GM18517 (cell line): ENCODE results near the gene RNF7.
"Not testable (repeated sequence)": the region's sequence is repeated elsewhere in the genome, so short reads cannot be mapped to it uniquely, and the experiment has no call there.

Source experiments
- ATAC-seq: cut with Tn5 transposase; IDR thresholded peaks from one replicate; pipeline ENCODE4 v1.9.1; 2021; ENCODE audit warnings: mild to moderate bottlenecking, moderate library complexity; ENCODE audit not compliant: unreplicated experiment

Gene RNF7

GRCh38 chr3:141735176-141735575, 2.9 kb upstream of the RNF7 start:
- no peak for ATAC-seq

GRCh38 chr3:141735770-141736465, 2.2 kb upstream of the RNF7 start:
- no peak for ATAC-seq

- no peak for ATAC-seq
These were observed 1.0 kb upstream of the RNF7 start for GRCh38 chr3:141737093-141737492.

- no peak for ATAC-seq
These were observed 448 bp upstream of the RNF7 start for GRCh38 chr3:141737678-141738021.

- ATAC-seq: no peak
These were observed 829 bp downstream of the RNF7 start for GRCh38 chr3:141738891-141739363.

- ATAC-seq: no peak
These were observed 1.6 kb downstream of the RNF7 start for GRCh38 chr3:141739731-141740130.

- no peak for ATAC-seq
These were observed 2.3 kb downstream of the RNF7 start for GRCh38 chr3:141740349-141740748.

GRCh38 chr3:141743305-141743704, 5.2 kb downstream of the RNF7 start:
- no peak for ATAC-seq

- ATAC-seq: no peak
These were observed 8.9 kb downstream of the RNF7 start for GRCh38 chr3:141746962-141747361.

- ATAC-seq: no peak
These were observed 15.3 kb downstream of the RNF7 start for GRCh38 chr3:141753399-141753798.

GRCh38 chr3:141754032-141754431, 15.9 kb downstream of the RNF7 start:
- ATAC-seq: no peak

- not testable (repeated sequence) for ATAC-seq
These were observed 24.5 kb downstream of the RNF7 start for GRCh38 chr3:141762552-141762951.

- ATAC-seq: no peak
These were observed 25.1 kb downstream of the RNF7 start, which contains the start of gene GRK7 for GRCh38 chr3:141763088-141763750. Gene GRK7, plus strand, starts transcription at chr3:141763408. Its CDS starts 14,877 bp downstream, at chr3:141778285.

GRCh38 chr3:141764045-141764444, 25.9 kb downstream of the RNF7 start:
- no peak for ATAC-seq

GRCh38 chr3:141764465-141764864, 26.4 kb downstream of the RNF7 start:
- ATAC-seq: no peak

- no peak for ATAC-seq
These were observed 26.9 kb downstream of the RNF7 start for GRCh38 chr3:141764986-141765385.

GRCh38 chr3:141767066-141767465, 29.0 kb downstream of the RNF7 start:
- ATAC-seq: no peak

GRCh38 chr3:141769221-141769894, 31.3 kb downstream of the RNF7 start:
- ATAC-seq: no peak

- ATAC-seq: no peak
These were observed 35.6 kb downstream of the RNF7 start for GRCh38 chr3:141773676-141774075.

GRCh38 chr3:141776376-141776775, 38.3 kb downstream of the RNF7 start:
- no peak for ATAC-seq

- ATAC-seq: no peak
These were observed 38.8 kb downstream of the RNF7 start for GRCh38 chr3:141776885-141777284.
